ENCODE results near the gene HOXD10.

HOXD10 gene

DNA sequence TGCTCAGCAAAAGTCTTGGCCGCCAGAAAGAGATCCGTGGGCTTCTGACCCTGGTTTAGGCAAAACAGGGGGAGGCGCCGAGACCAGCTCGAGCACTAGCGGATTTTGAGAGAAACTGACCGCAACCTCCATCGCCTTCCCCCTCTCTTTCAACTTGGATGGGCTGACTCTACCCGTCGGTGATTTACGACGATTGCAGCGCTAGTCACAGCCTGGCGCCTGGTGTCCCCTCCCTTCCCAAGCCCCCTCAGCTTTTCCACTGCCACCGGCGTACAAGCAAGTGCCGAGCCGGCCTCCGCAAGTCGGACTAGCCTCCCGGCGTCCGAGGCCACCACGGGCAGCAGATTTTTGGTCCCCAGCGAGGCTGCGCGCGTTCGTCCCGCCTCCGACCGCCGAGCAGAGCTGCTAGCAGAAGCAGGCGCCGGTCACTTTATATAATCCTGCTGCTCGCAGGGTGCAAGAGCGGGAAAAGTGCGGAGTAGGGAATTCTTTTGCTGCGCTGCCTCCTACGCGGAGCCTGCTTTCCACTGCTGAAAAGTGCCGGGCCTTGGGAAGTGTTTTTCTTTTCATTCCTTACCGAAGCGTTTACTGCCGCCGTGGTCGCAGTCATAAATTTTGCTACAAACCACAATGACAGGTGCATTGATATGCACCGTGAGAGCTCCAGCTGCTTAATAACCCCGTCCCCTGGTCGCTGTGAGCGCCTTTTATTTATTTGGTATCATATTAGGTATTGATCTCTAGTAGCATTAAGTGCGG lies 48.2 kb downstream of the HOXD10 start:
- DNase-seq (ENCODE audit: low spot score) = no peak

GRCh38 chr2:176165370-176166050 lies 48.9 kb downstream of the HOXD10 start:
- no peak for DNase-seq (ENCODE audit: low spot score)

DNA sequence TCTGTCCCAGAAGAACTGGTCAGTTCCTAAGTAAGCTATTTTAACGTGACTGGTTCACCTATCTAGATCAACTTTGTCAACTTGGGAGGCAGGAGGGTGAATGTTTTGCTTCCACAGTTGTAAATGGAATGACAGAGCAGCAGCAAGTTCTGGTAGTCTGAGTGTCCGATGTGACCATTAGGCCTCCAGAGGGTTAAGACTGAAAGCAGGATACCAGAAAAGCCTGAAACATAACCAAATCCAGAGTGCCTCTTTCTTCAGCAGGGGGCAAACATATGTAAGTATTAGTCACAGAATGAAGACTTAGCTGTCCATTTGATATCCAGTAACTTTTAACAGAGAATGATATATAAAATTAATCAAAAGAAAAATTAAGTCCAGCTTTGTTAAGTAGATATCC lies 49.7 kb downstream of the HOXD10 start:
- no peak for DNase-seq (ENCODE audit: low spot score)

DNA sequence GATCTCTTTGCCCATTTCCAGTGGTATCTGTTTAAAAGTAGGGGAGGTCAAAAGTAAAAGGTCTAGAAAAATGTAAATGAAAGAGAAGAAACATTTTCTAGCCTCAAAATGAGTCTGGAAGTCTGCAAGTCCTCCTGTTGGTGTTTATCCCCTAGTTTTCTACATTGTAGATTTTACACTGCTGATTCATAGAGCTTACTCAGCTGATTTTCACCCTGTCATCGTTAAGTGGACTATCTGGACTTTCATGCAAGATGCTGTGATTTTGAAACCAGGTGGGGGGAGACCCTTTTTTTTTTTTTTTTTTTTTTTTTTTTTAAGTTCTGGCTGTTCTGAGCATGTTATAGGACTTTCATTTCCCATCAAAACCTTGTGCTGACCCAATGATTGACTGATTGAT lies 50.8 kb downstream of the HOXD10 start:
- DNase-seq (ENCODE audit: low spot score) = no peak

GRCh38 chr2:176169181-176169580 lies 52.6 kb downstream of the HOXD10 start:
- no peak for DNase-seq (ENCODE audit: low spot score)

Data from CD4-positive, alpha-beta T cell treated with Interleukin-15 for 4 hours (primary cell).